HepG2 (cell line): ENCODE measurements around the gene GAL3ST2. TPM values are rescaled to one million over a fixed set of nuclear protein-coding genes. Genes with fewer than 3 reads are reported as not detected.

Source experiments
- BCL6 ChIP-seq: IDR thresholded peaks from 2 replicates; pipeline ENCODE4 v1.6.1; 2016; ENCODE audit warnings: missing genetic modification reagents, missing compliant biosample characterization
- BRCA1 ChIP-seq: sonication (generic); formaldehyde crosslinking; IDR thresholded peaks from 2 replicates; pipeline ENCODE4 v1.4.0; 2020; ENCODE audit warnings: missing genetic modification reagents
- CC2D1A ChIP-seq: sonication (generic); formaldehyde crosslinking; IDR thresholded peaks from 2 replicates; pipeline ENCODE4 v1.8.1; 2023; ENCODE audit warnings: mild to moderate bottlenecking, missing genetic modification reagents
- E2F1 ChIP-seq: sonication (generic); formaldehyde crosslinking; IDR thresholded peaks from 2 replicates; pipeline ENCODE4 v1.5.0; 2020; ENCODE audit warnings: missing genetic modification reagents
- ELF1 ChIP-seq: sonication (generic); formaldehyde crosslinking; IDR thresholded peaks from 2 replicates; pipeline ENCODE4 v1.4.0; 2020; ENCODE audit warnings: missing genetic modification reagents
- HMGXB4 ChIP-seq, 2 experiments: sonication (generic) in 1 of 2; formaldehyde crosslinking in 1 of 2; IDR thresholded peaks; 2 replicates each; pipeline versions ENCODE4 v1.4.0 to v1.6.1; 2018 to 2020; ENCODE audit warnings: missing genetic modification reagents in 2 of 2, borderline replicate concordance in 1 of 2, low read depth in 1 of 2, mild to moderate bottlenecking in 1 of 2, missing biosample characterization in 1 of 2
- NBN ChIP-seq: fragments of 450-650 bp; conservative IDR thresholded peaks from 2 replicates; pipeline ENCODE4 v1.6.1; 2017
- NFIB ChIP-seq: sonication (generic); formaldehyde crosslinking; IDR thresholded peaks from 2 replicates; pipeline ENCODE4 v1.9.0; 2021; ENCODE audit warnings: missing genetic modification reagents, mild to moderate bottlenecking, borderline replicate concordance
- NFYC ChIP-seq: IDR thresholded peaks from 2 replicates; pipeline ENCODE4 v1.6.1; 2016; ENCODE audit warnings: missing genetic modification reagents, missing compliant biosample characterization
- NR2F2 ChIP-seq: IDR thresholded peaks from 2 replicates; pipeline ENCODE4 v1.6.1; 2012; ENCODE audit warnings: low read depth, inconsistent platforms, borderline replicate concordance
- ZBTB1 ChIP-seq: sonication (generic); formaldehyde crosslinking; IDR thresholded peaks from 2 replicates; pipeline ENCODE4 v1.4.0; 2020; ENCODE audit warnings: missing genetic modification reagents, borderline replicate concordance
- ZBTB34 ChIP-seq: sonication (generic); formaldehyde crosslinking; IDR thresholded peaks from 2 replicates; pipeline ENCODE4 v1.8.0; 2022; ENCODE audit warnings: mild to moderate bottlenecking, missing genetic modification reagents
- ZFP36 ChIP-seq: fragments of 150-350 bp; IDR thresholded peaks from 2 replicates; pipeline ENCODE4 v1.6.1; 2018; ENCODE audit warnings: borderline replicate concordance, low read length, low read depth; ENCODE audit not compliant: partially characterized antibody
- ZIK1 ChIP-seq: sonication (generic); formaldehyde crosslinking; IDR thresholded peaks from 2 replicates; pipeline ENCODE4 v1.5.0; 2020; ENCODE audit warnings: mild to moderate bottlenecking, low read depth, missing genetic modification reagents, borderline replicate concordance
- ZNF12 ChIP-seq: sonication (generic); formaldehyde crosslinking; IDR thresholded peaks from 2 replicates; pipeline ENCODE4 v1.5.0; 2020; ENCODE audit warnings: missing genetic modification reagents
- ZNF20 ChIP-seq: sonication (generic); formaldehyde crosslinking; IDR thresholded peaks from 2 replicates; pipeline ENCODE4 v1.4.0; 2020; ENCODE audit warnings: mild to moderate bottlenecking, moderate library complexity, missing genetic modification reagents
- ZNF230 ChIP-seq: sonication (generic); formaldehyde crosslinking; IDR thresholded peaks from 2 replicates; pipeline ENCODE4 v1.4.0; 2020; ENCODE audit warnings: mild to moderate bottlenecking, missing genetic modification reagents
- ZNF234 ChIP-seq: sonication (generic); formaldehyde crosslinking; conservative IDR thresholded peaks from 2 replicates; pipeline ENCODE4 v1.5.1; 2020; ENCODE audit warnings: mild to moderate bottlenecking, missing genetic modification reagents
- ZNF484 ChIP-seq: sonication (generic); formaldehyde crosslinking; IDR thresholded peaks from 2 replicates; pipeline ENCODE4 v1.5.1; 2020; ENCODE audit warnings: mild to moderate bottlenecking, low read depth, missing genetic modification reagents, borderline replicate concordance
- ZNF780A ChIP-seq: sonication (generic); formaldehyde crosslinking; IDR thresholded peaks from 2 replicates; pipeline ENCODE4 v1.8.0; 2022; ENCODE audit warnings: mild to moderate bottlenecking, missing genetic modification reagents, moderate library complexity
- ZNF788 ChIP-seq: sonication (generic); formaldehyde crosslinking; IDR thresholded peaks from 2 replicates; pipeline ENCODE4 v1.5.0; 2020; ENCODE audit warnings: mild to moderate bottlenecking, missing genetic modification reagents, borderline replicate concordance
- ZNF850 ChIP-seq: sonication (generic); formaldehyde crosslinking; conservative IDR thresholded peaks from 2 replicates; pipeline ENCODE4 v1.9.0; 2021; ENCODE audit warnings: mild to moderate bottlenecking, missing genetic modification reagents
- ZNF891 ChIP-seq: sonication (generic); formaldehyde crosslinking; IDR thresholded peaks from 2 replicates; pipeline ENCODE4 v1.5.0; 2020; ENCODE audit warnings: mild to moderate bottlenecking, missing genetic modification reagents
- polyA plus RNA-seq, 8 experiments: library from polyadenylated mRNA; depleted of rRNA in 3 of 8; stranded (reverse) in 7 of 8; unstranded in 1 of 8; fragments of >200 nt; fragmentation: Illumina TruSeq in 4 of 8; extraction: Trizol in 4 of 8; gene quantifications; 2 replicates each; pipeline versions ENCODE4 v1.2.1 to v1.2.3, GENCODE V29; 2011 to 2016; ENCODE audit warnings: low read depth in 4 of 8, missing spikeins in 1 of 8, mixed read lengths in 1 of 8; ENCODE audit not compliant: insufficient read depth in 1 of 8
- total RNA-seq, 5 experiments: library from RNA; depleted of rRNA; stranded (reverse); fragments of >200 nt; fragmentation: Illumina TruSeq; extraction: Trizol; gene quantifications; 2 replicates each; pipeline ENCODE4 v1.2.3, GENCODE V29; 2016; ENCODE audit warnings: low read depth in 1 of 5
- TF ChIP-seq, protein P1 (sequence below): sonication (generic); formaldehyde crosslinking; IDR thresholded peaks from 2 replicates; pipeline ENCODE4 v1.5.1; 2020; ENCODE audit warnings: missing genetic modification reagents, mild to moderate bottlenecking, borderline replicate concordance

GAL3ST2 gene
- total and polyA plus RNA-seq, 2 of the 13 experiments (the other 11 are each of a cell fraction or from before 2014, with no cell fraction given), result 0.17 to 0.20 TPM

DNA sequence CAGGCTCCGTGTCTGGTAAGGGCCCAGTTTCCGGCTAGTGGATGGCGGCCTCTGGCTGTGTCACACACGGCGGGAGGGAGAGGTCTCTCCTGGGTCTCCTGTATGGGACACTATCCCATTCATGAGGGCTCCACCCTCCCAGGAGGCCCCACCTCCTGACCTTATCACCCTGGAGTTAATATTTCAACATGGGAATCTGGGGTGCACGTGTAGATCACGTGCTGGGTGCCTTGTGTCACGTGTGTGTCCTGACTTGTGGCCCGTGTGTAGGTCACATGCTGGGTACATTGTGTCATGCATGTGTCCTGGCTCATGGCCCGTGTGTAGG, 42.3 kb downstream of the GAL3ST2 start (continued):
- TF ChIP-seq ZNF484 (CRISPR knock-in tag) (peak; percentile 70; the same call in 1 of the 2 replicates), ZNF780A (CRISPR knock-in tag) (peak; percentile 86), ZNF850 (CRISPR knock-in tag) (no peak), NFYC (CRISPR knock-in tag) (0 out of 2 replicates have a peak, but pooled peaks have one; percentile 11), BRCA1 (no peak), ZNF12 (CRISPR knock-in tag) (peak; percentile 49; the same call in 1 of the 2 replicates), ZFP36 (no peak), ZNF234 (CRISPR knock-in tag) (no peak), ZBTB34 (CRISPR knock-in tag) (no peak), ZBTB1 (CRISPR knock-in tag) (no peak), NR2F2 (peak; percentile 92; the same call in 1 of the 2 replicates), HMGXB4 (CRISPR knock-in tag; IDR thresholded peaks at IDR 0.05; ENCODE audit: borderline replicate concordance in 1 of 2, low read depth in 1 of 2) (peak in 1 of 2 experiments; percentile 77; a peak in 1 of 4 replicates), BCL6 (CRISPR knock-in tag) (peak; percentile 82; the same call in 1 of the 2 replicates), E2F1 (CRISPR knock-in tag) (no peak), ZNF230 (CRISPR knock-in tag) (peak; percentile 92), ELF1 (peak; percentile 50; the same call in 1 of the 2 replicates), ZNF891 (CRISPR knock-in tag) (peak; percentile 76; the same call in 1 of the 2 replicates), ZNF20 (CRISPR knock-in tag) (no peak), NBN (no peak), ZIK1 (CRISPR knock-in tag) (peak; percentile 80; the same call in 1 of the 2 replicates), CC2D1A (CRISPR knock-in tag) (no peak), NFIB (peak; percentile 80; the same call in 1 of the 2 replicates), ZNF788 (CRISPR knock-in tag) (peak; percentile 91; the same call in 1 of the 2 replicates)
- TF ChIP-seq, protein P1, sequence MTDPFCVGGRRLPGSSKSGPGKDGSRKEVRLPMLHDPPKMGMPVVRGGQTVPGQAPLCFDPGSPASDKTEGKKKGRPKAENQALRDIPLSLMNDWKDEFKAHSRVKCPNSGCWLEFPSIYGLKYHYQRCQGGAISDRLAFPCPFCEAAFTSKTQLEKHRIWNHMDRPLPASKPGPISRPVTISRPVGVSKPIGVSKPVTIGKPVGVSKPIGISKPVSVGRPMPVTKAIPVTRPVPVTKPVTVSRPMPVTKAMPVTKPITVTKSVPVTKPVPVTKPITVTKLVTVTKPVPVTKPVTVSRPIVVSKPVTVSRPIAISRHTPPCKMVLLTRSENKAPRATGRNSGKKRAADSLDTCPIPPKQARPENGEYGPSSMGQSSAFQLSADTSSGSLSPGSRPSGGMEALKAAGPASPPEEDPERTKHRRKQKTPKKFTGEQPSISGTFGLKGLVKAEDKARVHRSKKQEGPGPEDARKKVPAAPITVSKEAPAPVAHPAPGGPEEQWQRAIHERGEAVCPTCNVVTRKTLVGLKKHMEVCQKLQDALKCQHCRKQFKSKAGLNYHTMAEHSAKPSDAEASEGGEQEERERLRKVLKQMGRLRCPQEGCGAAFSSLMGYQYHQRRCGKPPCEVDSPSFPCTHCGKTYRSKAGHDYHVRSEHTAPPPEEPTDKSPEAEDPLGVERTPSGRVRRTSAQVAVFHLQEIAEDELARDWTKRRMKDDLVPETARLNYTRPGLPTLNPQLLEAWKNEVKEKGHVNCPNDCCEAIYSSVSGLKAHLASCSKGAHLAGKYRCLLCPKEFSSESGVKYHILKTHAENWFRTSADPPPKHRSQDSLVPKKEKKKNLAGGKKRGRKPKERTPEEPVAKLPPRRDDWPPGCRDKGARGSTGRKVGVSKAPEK, result no peak
